Measurements from ENCODE around the gene CYTH3. TPM values are rescaled to one million over a fixed set of nuclear protein-coding genes. Genes with fewer than 3 reads are reported as not detected.

CYTH3 gene, protein sequence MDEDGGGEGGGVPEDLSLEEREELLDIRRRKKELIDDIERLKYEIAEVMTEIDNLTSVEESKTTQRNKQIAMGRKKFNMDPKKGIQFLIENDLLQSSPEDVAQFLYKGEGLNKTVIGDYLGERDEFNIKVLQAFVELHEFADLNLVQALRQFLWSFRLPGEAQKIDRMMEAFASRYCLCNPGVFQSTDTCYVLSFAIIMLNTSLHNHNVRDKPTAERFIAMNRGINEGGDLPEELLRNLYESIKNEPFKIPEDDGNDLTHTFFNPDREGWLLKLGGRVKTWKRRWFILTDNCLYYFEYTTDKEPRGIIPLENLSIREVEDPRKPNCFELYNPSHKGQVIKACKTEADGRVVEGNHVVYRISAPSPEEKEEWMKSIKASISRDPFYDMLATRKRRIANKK
- total RNA-seq (10 to 100 TPM; 27.2 to 40.2 (median 32.0) TPM), polyA plus RNA-seq (23.5 TPM)
- long read RNA-seq, donor 1, full-length matches to known transcripts = 49 of 93 reads
- long read RNA-seq, donor 1, partial matches to known transcripts = 6 of 93 reads
- long read RNA-seq, donor 1, other reads (novel, unspliced or antisense) = 38 of 93 reads
- long read RNA-seq, donor 2, full-length matches to known transcripts = 66 of 84 reads
- long read RNA-seq, donor 2, partial matches to known transcripts = 1 of 84 reads
- long read RNA-seq, donor 2, other reads (novel, unspliced or antisense) = 17 of 84 reads
- long read RNA-seq, donor 3, full-length matches to known transcripts = 27 of 51 reads
- long read RNA-seq, donor 3, partial matches to known transcripts = 7 of 51 reads
- long read RNA-seq, donor 3, other reads (novel, unspliced or antisense) = 17 of 51 reads
- long read RNA-seq, donor 4, full-length matches to known transcripts = 44 of 55 reads
- long read RNA-seq, donor 4, partial matches to known transcripts = 2 of 55 reads
- long read RNA-seq, donor 4, other reads (novel, unspliced or antisense) = 9 of 55 reads

DNA sequence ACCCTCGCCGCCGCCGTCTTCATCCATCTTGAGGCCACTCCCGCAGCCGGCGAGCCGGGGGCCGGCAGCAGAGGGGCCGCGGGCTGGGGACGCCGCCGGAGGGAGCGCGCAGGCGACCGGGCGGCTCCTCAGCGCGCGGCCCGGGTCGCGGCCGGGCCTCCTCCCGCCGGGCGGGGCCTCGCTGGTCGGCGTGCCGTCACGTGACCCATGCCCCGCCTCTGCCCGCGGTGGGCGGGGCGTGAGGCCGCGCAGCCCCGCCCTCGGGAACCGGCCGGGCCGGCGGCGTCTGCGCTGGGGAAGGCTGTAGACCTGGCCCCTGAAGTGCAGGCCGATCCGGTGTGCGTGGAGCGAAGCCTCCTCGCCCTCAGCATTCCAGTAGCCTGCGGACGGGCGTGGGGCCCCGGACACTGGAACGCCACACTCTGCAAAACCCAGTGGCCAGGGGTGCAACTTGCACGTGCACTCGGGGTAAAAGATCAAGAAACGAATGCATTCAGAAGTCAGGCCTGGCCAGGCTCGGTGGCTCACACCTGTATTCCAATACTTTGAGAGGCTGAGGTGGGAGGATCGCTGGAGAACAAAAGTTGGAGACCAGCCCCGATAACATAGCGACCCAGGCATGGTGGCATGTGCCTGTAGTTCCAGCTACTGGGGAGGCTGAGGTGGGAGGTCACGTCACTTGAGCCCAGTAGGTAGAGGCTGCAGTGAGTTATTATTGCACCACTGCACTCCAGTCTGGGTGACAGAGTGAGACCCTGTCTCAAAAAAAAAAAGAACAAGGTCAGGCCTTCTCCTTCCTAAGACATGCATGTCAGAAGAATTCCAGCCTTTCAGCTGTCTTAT is at the start of gene CYTH3:
Gene CYTH3 (minus strand): TSS at position 144 of the 843 bp plus-strand sequence. CDS start 117 bp downstream, at position 27.
- H3K4me1 ChIP-seq (ENCODE audit: control insufficient read depth, insufficient read depth, low read length) = peaks cover 9% of the 10 kb centered on the region
- peak within 1 kb of the TSS; percentile 8 for H3K27ac ChIP-seq (ENCODE audit: low read length)
- H3K4me3 ChIP-seq (ENCODE audit: low read length) = peak within 1 kb of the TSS; percentile 96
- H3K27me3 ChIP-seq (ENCODE audit: control insufficient read depth, insufficient read depth) = no peaks in the 10 kb centered on the region
- no peaks in the 10 kb centered on the region for H3K9me3 ChIP-seq (ENCODE audit: control insufficient read depth, low read length)
- peak; percentile 93 to 95 for ATAC-seq
- intact Hi-C loops (cut with DNase I) = loop anchor here in 3 of 4 donors (5.0 to 10.0 kb wide), 2 partner anchors 105 to 108 kb away; no protein-coding TSS in a partner anchor
- peak; percentile 81 to 93 (median 91) for DNase-seq
- WGBS = 5% methylated on average over 67 of the region's 67 CpGs

DNA sequence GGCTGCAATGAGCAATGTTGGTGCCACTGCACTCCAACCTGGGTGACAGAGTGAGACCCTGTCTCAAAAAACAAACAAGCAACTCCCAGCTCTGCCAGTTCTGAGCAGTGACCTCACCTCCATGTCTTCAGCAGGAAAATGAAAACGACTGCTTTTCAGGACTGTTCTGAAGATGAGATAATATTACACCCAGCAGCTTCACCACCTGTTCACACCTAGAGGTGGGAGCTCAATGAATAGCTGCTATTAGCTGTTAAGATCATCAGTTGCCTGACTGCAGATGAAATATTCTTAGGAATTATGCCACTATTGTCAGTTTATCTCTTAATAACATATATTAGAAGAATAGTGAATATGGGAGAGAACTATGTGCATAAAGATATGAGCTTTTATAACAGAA is 48.4 kb upstream of the CYTH3 start:
- Histone ChIP-seq H3K27me3 (ENCODE audit: control insufficient read depth, insufficient read depth) (no peaks in the 10 kb centered on the region), H3K9me3 (ENCODE audit: control insufficient read depth, low read length) (no peaks in the 10 kb centered on the region), H3K4me3 (ENCODE audit: low read length) (no peak overlapping the region), H3K4me1 (ENCODE audit: control insufficient read depth, insufficient read depth, low read length) (no peaks in the 10 kb centered on the region), H3K27ac (ENCODE audit: low read length) (no peak overlapping the region)
- ATAC-seq = no peak
- intact Hi-C loops (cut with DNase I) = loop anchor here in 1 of 4 donors (5.0 kb wide), 1 partner anchor 158 kb away; no protein-coding TSS in a partner anchor
- no peak for DNase-seq
- 15% methylated on average over 1 of the region's 1 CpG for WGBS

DNA sequence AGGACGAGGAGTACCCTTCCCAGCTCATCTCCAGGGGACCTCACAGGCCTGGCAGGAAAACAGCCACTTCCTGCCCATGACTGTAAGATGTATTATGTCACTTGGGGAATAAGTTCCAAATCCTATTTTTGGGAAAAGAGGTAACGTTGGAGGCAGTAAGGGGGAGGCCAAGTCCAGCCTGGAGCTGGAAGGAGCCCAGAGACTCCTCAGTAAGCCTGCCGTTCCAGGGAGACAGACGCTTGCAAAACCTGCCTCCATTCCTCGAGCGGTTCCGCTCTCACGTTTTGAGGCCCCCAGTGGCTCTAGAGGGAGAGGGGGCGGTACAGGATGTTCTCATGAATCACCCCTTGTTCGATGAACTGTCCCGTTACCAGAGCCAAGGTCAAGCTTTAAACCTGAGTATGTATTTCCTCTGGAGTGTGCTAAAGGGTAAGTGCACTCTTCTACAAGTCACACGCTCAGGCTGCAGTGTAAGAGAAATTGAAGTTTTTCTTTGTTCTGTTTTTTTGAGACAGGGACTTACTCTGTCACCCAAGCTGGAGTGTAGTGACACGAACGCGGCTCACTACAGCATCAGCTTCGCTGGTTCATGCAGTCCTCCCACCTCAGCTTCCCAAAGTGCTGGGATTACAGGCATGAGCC is 45.5 kb upstream of the CYTH3 start:
- no peaks in the 10 kb centered on the region for H3K27me3 ChIP-seq (ENCODE audit: control insufficient read depth, insufficient read depth)
- intact Hi-C loops (cut with DNase I) = no loop called here
- no peaks in the 10 kb centered on the region for H3K9me3 ChIP-seq (ENCODE audit: control insufficient read depth, low read length)
- H3K4me1 ChIP-seq (ENCODE audit: control insufficient read depth, insufficient read depth, low read length) = no peaks in the 10 kb centered on the region
- peak overlapping the region; percentile 57 for H3K27ac ChIP-seq (ENCODE audit: low read length)
- ATAC-seq = peak; percentile 86 to 93
- H3K4me3 ChIP-seq (ENCODE audit: low read length) = peak overlapping the region; percentile 25
- peak; percentile 72 to 79 (median 78) for DNase-seq
- WGBS = 31% methylated on average over 16 of the region's 16 CpGs

DNA sequence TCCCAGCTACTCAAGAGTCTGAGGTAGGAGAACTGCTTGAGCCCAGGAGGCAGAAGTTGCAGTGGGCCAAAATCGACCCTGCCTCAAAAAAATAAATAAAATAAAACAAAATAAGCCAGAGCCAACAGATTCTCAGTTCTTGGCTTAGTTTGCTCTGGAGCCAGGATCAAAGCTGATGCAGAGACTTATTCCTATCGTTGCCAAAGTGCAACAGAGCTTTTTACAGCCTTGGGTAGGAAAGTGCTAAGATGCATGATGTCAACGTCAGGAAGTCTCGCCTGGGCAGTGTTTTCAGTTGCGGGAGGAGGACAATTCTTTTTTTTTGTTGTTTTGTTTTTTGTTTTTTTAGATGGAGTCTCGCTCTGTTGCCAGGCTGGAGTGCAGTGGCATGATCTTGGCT is 43.8 kb upstream of the CYTH3 start:
- no peak for ATAC-seq
- no peaks in the 10 kb centered on the region for H3K4me1 ChIP-seq (ENCODE audit: control insufficient read depth, insufficient read depth, low read length)
- no peak overlapping the region for H3K4me3 ChIP-seq (ENCODE audit: low read length)
- H3K27ac ChIP-seq (ENCODE audit: low read length) = no peak overlapping the region
- WGBS = 76% methylated on average over 6 of the region's 6 CpGs
- H3K9me3 ChIP-seq (ENCODE audit: control insufficient read depth, low read length) = no peaks in the 10 kb centered on the region
- H3K27me3 ChIP-seq (ENCODE audit: control insufficient read depth, insufficient read depth) = no peaks in the 10 kb centered on the region
- DNase-seq = no peak
- intact Hi-C loops (cut with DNase I) = no loop called here

DNA sequence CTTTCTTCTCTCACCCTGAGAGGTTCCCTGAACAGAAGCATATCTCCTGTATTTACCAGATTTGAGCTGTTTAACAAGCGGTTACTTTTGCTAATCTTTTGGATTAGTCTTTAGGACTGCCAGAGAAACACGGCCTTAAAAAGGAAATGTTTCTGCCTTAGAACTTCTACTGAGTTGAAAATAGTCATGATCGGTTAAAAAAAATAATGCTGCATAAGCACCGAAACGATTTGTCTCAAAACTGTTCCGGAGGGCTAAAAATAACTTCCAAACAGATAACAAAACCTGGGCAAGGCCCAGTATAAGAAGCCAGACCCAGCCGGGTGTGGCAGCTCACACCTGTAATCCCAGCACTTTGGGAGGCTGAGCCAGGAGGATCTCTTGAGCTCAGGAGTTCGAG is 43.3 kb upstream of the CYTH3 start:
- DNase-seq (no peak), ATAC-seq (no peak)
- Histone ChIP-seq H3K4me1 (ENCODE audit: control insufficient read depth, insufficient read depth, low read length) (no peaks in the 10 kb centered on the region), H3K27me3 (ENCODE audit: control insufficient read depth, insufficient read depth) (no peaks in the 10 kb centered on the region), H3K4me3 (ENCODE audit: low read length) (no peak overlapping the region), H3K9me3 (ENCODE audit: control insufficient read depth, low read length) (no peaks in the 10 kb centered on the region), H3K27ac (ENCODE audit: low read length) (no peak overlapping the region)
- intact Hi-C loops (cut with DNase I) = no loop called here
- WGBS = 45% methylated on average over 8 of the region's 8 CpGs

DNA sequence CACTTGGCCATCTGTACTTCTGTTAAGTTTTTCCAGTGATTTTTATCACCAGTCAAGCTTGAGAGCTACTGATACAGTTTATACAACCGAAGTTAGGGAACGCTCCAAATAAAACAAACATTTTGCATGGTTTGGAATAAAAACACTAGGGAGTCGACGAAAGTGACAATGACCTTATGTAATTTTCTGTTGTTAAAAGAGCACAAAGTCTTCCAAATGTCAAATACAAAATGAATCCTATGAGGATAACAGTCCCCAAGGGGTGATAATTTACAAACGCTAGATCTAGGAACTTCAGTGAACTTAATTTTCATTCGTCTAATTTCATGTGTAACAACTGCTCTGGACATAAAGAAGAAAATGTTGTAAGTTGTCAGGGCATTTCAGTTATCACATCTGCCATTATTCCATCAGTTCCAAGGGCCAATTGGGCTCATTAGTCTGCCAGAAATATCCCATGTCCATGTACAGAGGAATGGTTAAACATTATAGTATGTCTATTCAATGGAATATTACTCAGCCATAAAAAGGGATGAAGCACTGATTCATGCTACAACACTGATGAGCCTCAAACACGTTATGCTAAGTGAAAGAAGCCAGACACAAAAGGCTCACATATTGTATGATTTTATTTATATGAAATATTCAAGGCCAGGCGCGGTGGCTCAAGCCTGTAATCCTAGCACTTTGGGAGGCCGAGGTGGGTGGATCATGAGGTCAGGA is 38.0 kb upstream of the CYTH3 start:
- H3K9me3 ChIP-seq (ENCODE audit: control insufficient read depth, low read length) = no peaks in the 10 kb centered on the region
- 75% methylated on average over 10 of the region's 10 CpGs for WGBS
- H3K4me1 ChIP-seq (ENCODE audit: control insufficient read depth, insufficient read depth, low read length) = no peaks in the 10 kb centered on the region
- no peaks in the 10 kb centered on the region for H3K27me3 ChIP-seq (ENCODE audit: control insufficient read depth, insufficient read depth)
- DNase-seq = no peak
- intact Hi-C loops (cut with DNase I) = no loop called here
- H3K27ac ChIP-seq (ENCODE audit: low read length) = no peak overlapping the region
- H3K4me3 ChIP-seq (ENCODE audit: low read length) = no peak overlapping the region
- ATAC-seq = no peak

DNA sequence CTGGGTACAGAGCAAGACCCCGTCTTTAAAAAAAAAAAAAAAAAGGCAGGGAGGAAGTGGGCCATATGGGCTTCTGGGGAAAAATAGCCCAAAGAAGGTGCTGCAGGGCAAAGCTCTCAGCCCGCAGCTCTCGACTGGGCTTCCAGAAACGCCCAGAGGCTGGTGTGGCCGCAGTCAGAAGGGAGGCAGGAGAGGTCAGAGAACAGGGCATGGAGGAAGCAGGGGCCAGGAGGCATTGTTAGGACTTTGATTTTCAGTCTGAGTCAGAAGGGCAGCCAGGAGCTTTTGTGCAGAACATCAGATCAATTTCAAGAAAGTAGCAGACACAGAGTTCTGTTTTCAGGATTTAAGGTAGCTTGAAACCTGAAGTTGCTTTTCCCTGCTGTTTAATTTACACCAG is 35.3 kb upstream of the CYTH3 start:
- WGBS = 58% methylated on average over 5 of the region's 5 CpGs
- intact Hi-C loops (cut with DNase I) = no loop called here
- H3K27ac ChIP-seq (ENCODE audit: low read length) = no peak overlapping the region

DNA sequence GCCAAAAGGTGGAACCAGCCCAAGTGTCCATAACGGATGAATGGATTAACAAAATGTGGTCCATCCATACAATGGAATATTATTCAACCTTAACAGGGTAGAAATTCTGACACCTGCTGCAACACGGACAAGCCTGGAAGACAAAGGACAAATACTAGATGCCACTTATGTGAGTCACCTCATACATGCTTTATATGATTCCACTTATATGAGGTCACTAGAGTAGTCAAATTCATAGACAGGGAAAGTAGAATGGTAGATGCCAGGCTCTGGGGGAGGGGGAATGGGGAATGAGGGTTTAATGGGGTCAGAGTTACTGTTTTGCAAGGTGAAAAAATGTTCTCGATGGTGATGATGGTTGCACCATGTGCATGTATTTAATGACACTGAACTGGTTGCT is 34.0 kb upstream of the CYTH3 start:
- Histone ChIP-seq H3K4me3 (ENCODE audit: low read length) (no peak overlapping the region), H3K27me3 (ENCODE audit: control insufficient read depth, insufficient read depth) (no peaks in the 10 kb centered on the region), H3K27ac (ENCODE audit: low read length) (no peak overlapping the region), H3K4me1 (ENCODE audit: control insufficient read depth, insufficient read depth, low read length) (no peaks in the 10 kb centered on the region), H3K9me3 (ENCODE audit: control insufficient read depth, low read length) (no peaks in the 10 kb centered on the region)
- DNase-seq = no peak
- ATAC-seq = no peak
- 82% methylated on average over 3 of the region's 3 CpGs for WGBS
- intact Hi-C loops (cut with DNase I) = no loop called here

More for the DNA sequence above, 35.3 kb upstream of the CYTH3 start:
- Histone ChIP-seq H3K9me3 (ENCODE audit: control insufficient read depth, low read length) (no peaks in the 10 kb centered on the region), H3K4me1 (ENCODE audit: control insufficient read depth, insufficient read depth, low read length) (no peaks in the 10 kb centered on the region), H3K27me3 (ENCODE audit: control insufficient read depth, insufficient read depth) (no peaks in the 10 kb centered on the region), H3K4me3 (ENCODE audit: low read length) (no peak overlapping the region)
- peak in 1 of 2 donors; percentile 77 for ATAC-seq
- DNase-seq = no peak

DNA sequence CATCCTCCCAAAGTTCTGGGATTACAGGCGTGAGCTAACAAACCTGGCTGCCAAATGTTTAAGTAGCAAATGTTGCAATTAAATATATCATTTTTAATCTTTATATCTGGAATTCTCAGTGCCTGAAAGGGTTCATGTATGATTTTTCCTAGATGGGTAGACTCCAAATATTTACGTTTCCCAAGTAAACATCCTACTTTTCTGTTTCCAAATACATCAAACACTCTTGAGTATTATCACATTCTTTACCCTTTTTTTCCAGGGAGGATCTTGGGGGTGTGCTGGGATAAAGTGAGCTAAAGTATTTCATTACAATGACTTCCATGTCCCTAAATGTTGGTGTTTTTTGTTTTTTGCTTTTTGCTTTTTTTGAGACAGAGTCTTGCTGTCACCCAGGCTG is 32.9 kb upstream of the CYTH3 start:
- intact Hi-C loops (cut with DNase I) = no loop called here
- no peaks in the 10 kb centered on the region for H3K4me1 ChIP-seq (ENCODE audit: control insufficient read depth, insufficient read depth, low read length)
- ATAC-seq (no peak), DNase-seq (no peak)
- no peak overlapping the region for H3K27ac ChIP-seq (ENCODE audit: low read length)
- 68% methylated on average over 2 of the region's 2 CpGs for WGBS
- H3K9me3 ChIP-seq (ENCODE audit: control insufficient read depth, low read length) = no peaks in the 10 kb centered on the region
- no peaks in the 10 kb centered on the region for H3K27me3 ChIP-seq (ENCODE audit: control insufficient read depth, insufficient read depth)
- H3K4me3 ChIP-seq (ENCODE audit: low read length) = no peak overlapping the region

Data from right cardiac atrium (tissue), 5 donors.